ENCODE measurements around the gene ADCK1.

- TF ChIP-seq EP300 (IDR thresholded peaks at IDR 0.05; ENCODE audit: borderline replicate concordance) (no peak), MAX (IDR thresholded peaks at IDR 0.05) (no peak), TCF12 (IDR thresholded peaks at IDR 0.05; ENCODE audit: low read depth) (no peak), YY1 (IDR thresholded peaks at IDR 0.05; ENCODE audit: low read depth) (no peak), EGR1 (IDR thresholded peaks at IDR 0.05) (no peak)
Measured at GRCh38 chr14:77804592-77804991, 4.7 kb downstream of the ADCK1 start.
